GM19395 (cell line): Measurements from ENCODE around the gene GTPBP10.

ENCODE experiments used
- ATAC-seq: cut with Tn5 transposase; IDR thresholded peaks from one replicate; pipeline ENCODE4 v1.9.1; 2021; ENCODE audit warnings: mild to moderate bottlenecking, moderate library complexity; ENCODE audit not compliant: unreplicated experiment

Gene GTPBP10

GRCh38 chr7:90430614-90431460 lies 84.3 kb downstream of the GTPBP10 start:
- no peak for ATAC-seq

- no peak for ATAC-seq
These were observed 86.2 kb downstream of the GTPBP10 start for GRCh38 chr7:90432752-90433151.

GRCh38 chr7:90433221-90433620 lies 86.7 kb downstream of the GTPBP10 start:
- no peak for ATAC-seq
